Suppressor macrophage treated with lipopolysaccharide for 4 hours (primary cell): Measurements from ENCODE around the gene SLC9A9.
A peak's percentile ranks its signal among the peaks of the same experiment; 100 is the strongest.
"Not testable (repeated sequence)": the region's sequence is repeated elsewhere in the genome, so short reads cannot be mapped to it uniquely, and the experiment has no call there.

Experiments used
- DNase-seq: peaks from one replicate; pipeline ENCODE4 v3.0.0-alpha.2; 2020

SLC9A9 gene

GRCh38 chr3:143306407-143306806 is 541.9 kb downstream of the SLC9A9 start:
- no peak for DNase-seq

GRCh38 chr3:143302638-143303171 is 545.6 kb downstream of the SLC9A9 start:
- peak; percentile 15 for DNase-seq

GRCh38 chr3:143301031-143301901 is 547.0 kb downstream of the SLC9A9 start:
- DNase-seq: no peak

- DNase-seq: peak; percentile 53
These were observed 549.3 kb downstream of the SLC9A9 start for GRCh38 chr3:143298886-143299535.

- DNase-seq: no peak
These were observed 549.9 kb downstream of the SLC9A9 start for GRCh38 chr3:143298380-143298779.

GRCh38 chr3:143295201-143296080 is 552.8 kb downstream of the SLC9A9 start:
- DNase-seq: no peak

- DNase-seq: peak; percentile 63
These were observed 554.1 kb downstream of the SLC9A9 start for GRCh38 chr3:143294188-143294587.

GRCh38 chr3:143291836-143292447 is 556.3 kb downstream of the SLC9A9 start:
- no peak for DNase-seq

GRCh38 chr3:143288944-143289343 is 559.3 kb downstream of the SLC9A9 start:
- DNase-seq: no peak

- no peak for DNase-seq
These were observed 560.9 kb downstream of the SLC9A9 start for GRCh38 chr3:143287403-143287802.

- DNase-seq: no peak
These were observed 561.8 kb downstream of the SLC9A9 start for GRCh38 chr3:143286392-143287010.

- no peak for DNase-seq
These were observed 564.7 kb downstream of the SLC9A9 start for GRCh38 chr3:143283432-143284128.

GRCh38 chr3:143280984-143281383 is 567.3 kb downstream of the SLC9A9 start:
- no peak for DNase-seq

GRCh38 chr3:143279567-143279966 is 568.7 kb downstream of the SLC9A9 start:
- DNase-seq: not testable (repeated sequence)

GRCh38 chr3:143278721-143279120 is 569.5 kb downstream of the SLC9A9 start:
- DNase-seq: no peak

GRCh38 chr3:143277531-143277930 is 570.7 kb downstream of the SLC9A9 start:
- no peak for DNase-seq

- no peak for DNase-seq
These were observed 571.7 kb downstream of the SLC9A9 start for GRCh38 chr3:143276592-143276991.

GRCh38 chr3:143273975-143274690 is 574.1 kb downstream of the SLC9A9 start:
- no peak for DNase-seq

- DNase-seq: no peak
These were observed 577.1 kb downstream of the SLC9A9 start for GRCh38 chr3:143271136-143271535.

- no peak for DNase-seq
These were observed 578.5 kb downstream of the SLC9A9 start for GRCh38 chr3:143269741-143270140.

- no peak for DNase-seq
These were observed 580.3 kb downstream of the SLC9A9 start for GRCh38 chr3:143267989-143268388.
